Sigmoid colon (tissue), 7 donors: ENCODE data around the gene OTOR. TPM values are rescaled to one million over a fixed set of nuclear protein-coding genes. Genes with fewer than 3 reads are reported as not detected.

Source experiments
- DNase-seq: peaks from one replicate; pipeline ENCODE4 v3.0.0-alpha.2; 2019
- H3K27ac ChIP-seq, 4 donors: fragments of 200-600 bp; sonication (generic); one replicate each; pipeline ENCODE4 v1.5.1; 2016 to 2019; ENCODE audit warnings: mild to moderate bottlenecking in 1 of 4
- H3K27me3 ChIP-seq, 3 donors: fragments of 200-600 bp; sonication (generic); one replicate each; pipeline ENCODE4 v1.5.1; 2019; ENCODE audit warnings: mild to moderate bottlenecking in 1 of 3
- H3K36me3 ChIP-seq, 4 donors: fragments of 200-600 bp; sonication (generic); one replicate each; pipeline ENCODE4 v1.5.1; 2016 to 2019
- H3K4me1 ChIP-seq, 4 donors: fragments of 200-600 bp; sonication (generic); one replicate each; pipeline ENCODE4 v1.5.1; 2017 to 2019
- H3K4me3 ChIP-seq, 4 donors: fragments of 200-600 bp; sonication (generic); one replicate each; pipeline ENCODE4 v1.5.1; 2017 to 2019; ENCODE audit warnings: mild to moderate bottlenecking in 2 of 4, moderate library complexity in 1 of 4
- H3K9me3 ChIP-seq, 4 donors: fragments of 200-600 bp in 3 of 4; sonication (generic) in 3 of 4; one replicate each; pipeline versions ENCODE4 v1.5.1 to v1.6.1; 2013 to 2019
- EP300 ChIP-seq, 4 donors: sonication (generic); formaldehyde crosslinking; IDR thresholded peaks; one replicate each; pipeline ENCODE4 v1.6.1; 2017; ENCODE audit warnings: antibody characterized with exemption in 4 of 4
- POLR2A ChIP-seq, 2 donors: fragments of 450-650 bp; IDR thresholded peaks; one replicate each; pipeline ENCODE4 v1.6.1; 2016; ENCODE audit warnings: antibody characterized with exemption in 2 of 2, mild to moderate bottlenecking in 2 of 2, moderate library complexity in 2 of 2
- POLR2AphosphoS5 ChIP-seq, 4 donors: sonication (generic); formaldehyde crosslinking; IDR thresholded peaks; one replicate each; pipeline ENCODE4 v1.6.1; 2017; ENCODE audit warnings: antibody characterized with exemption in 4 of 4
- WGBS, 2 donors: extraction: QIAGEN DNeasy Blood & Tissue Kit; methylation state at CpG; one replicate each; pipeline ENCODE4 v1.1.7; 2013; 5-methylcytosine and 5-hydroxymethylcytosine counted together
- intact Hi-C: fragments of 100-400 bp; cut with DNase I; formaldehyde crosslinking; loops from one replicate; pipeline ENCODE4 v1.15.1; 2023
- polyA plus RNA-seq, 3 donors: library from polyadenylated mRNA; stranded (reverse); fragments of 200-250 nt; gene quantifications; one replicate each; pipeline ENCODE4 v1.2.3, GENCODE V29; 2013
- total RNA-seq, 4 donors: library from RNA; depleted of rRNA; stranded (reverse); fragments of >200 nt; gene quantifications; one replicate each; pipeline ENCODE4 v1.1.0, GENCODE V29; 2016
- TF ChIP-seq, protein P1 (sequence below), 4 experiments: fragments of 450-650 bp in 3 of 4; fragments of 200-600 bp in 1 of 4; IDR thresholded peaks; one replicate each; pipeline ENCODE4 v1.5.1; 2016 to 2019; ENCODE audit warnings: antibody characterized with exemption in 4 of 4, mild to moderate bottlenecking in 3 of 4, moderate library complexity in 2 of 4
- donor health status: healthy with polysubstance abuse.
- donor health status: Bipolar disorder and iron deficiency.
- donor health status: healthy.

OTOR gene
- total and polyA plus RNA-seq, 7 donors = not detected

DNA sequence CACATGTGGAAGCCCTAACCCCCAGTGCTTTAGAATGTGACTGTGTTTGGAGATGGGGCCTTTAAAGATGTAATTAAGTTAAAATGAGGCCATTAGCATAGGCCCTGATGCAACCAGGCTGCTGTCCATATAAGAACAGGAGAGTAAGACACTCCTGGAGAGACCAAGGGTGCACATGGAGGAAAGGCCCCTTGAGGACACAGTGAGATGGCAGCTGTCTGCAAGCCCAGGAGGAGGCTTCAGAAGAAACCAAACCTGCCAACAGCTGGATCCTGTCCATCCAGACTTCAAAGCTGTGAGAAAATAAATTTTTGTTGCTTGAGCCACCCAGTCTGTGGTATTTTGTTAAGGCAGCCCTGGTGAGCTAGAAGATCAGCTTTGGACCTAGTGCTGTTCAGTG lies 35.1 kb upstream of the OTOR start:
- H3K4me1 ChIP-seq = no peaks in the 10 kb centered on the region
- TF ChIP-seq POLR2A (IDR thresholded peaks at IDR 0.05) (no peak), POLR2AphosphoS5 (IDR thresholded peaks at IDR 0.05) (no peak), EP300 (IDR thresholded peaks at IDR 0.05) (no peak)
- TF ChIP-seq, protein P1, sequence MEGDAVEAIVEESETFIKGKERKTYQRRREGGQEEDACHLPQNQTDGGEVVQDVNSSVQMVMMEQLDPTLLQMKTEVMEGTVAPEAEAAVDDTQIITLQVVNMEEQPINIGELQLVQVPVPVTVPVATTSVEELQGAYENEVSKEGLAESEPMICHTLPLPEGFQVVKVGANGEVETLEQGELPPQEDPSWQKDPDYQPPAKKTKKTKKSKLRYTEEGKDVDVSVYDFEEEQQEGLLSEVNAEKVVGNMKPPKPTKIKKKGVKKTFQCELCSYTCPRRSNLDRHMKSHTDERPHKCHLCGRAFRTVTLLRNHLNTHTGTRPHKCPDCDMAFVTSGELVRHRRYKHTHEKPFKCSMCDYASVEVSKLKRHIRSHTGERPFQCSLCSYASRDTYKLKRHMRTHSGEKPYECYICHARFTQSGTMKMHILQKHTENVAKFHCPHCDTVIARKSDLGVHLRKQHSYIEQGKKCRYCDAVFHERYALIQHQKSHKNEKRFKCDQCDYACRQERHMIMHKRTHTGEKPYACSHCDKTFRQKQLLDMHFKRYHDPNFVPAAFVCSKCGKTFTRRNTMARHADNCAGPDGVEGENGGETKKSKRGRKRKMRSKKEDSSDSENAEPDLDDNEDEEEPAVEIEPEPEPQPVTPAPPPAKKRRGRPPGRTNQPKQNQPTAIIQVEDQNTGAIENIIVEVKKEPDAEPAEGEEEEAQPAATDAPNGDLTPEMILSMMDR (IDR thresholded peaks at IDR 0.05) = no peak
- intact Hi-C loops = no loop called here
- no peak overlapping the region for H3K4me3 ChIP-seq
- H3K27ac ChIP-seq = no peak overlapping the region
- no peaks in the 10 kb centered on the region for H3K36me3 ChIP-seq
- H3K27me3 ChIP-seq = no peaks in the 10 kb centered on the region
- no peak for DNase-seq
- H3K9me3 ChIP-seq = no peaks in the 10 kb centered on the region

DNA sequence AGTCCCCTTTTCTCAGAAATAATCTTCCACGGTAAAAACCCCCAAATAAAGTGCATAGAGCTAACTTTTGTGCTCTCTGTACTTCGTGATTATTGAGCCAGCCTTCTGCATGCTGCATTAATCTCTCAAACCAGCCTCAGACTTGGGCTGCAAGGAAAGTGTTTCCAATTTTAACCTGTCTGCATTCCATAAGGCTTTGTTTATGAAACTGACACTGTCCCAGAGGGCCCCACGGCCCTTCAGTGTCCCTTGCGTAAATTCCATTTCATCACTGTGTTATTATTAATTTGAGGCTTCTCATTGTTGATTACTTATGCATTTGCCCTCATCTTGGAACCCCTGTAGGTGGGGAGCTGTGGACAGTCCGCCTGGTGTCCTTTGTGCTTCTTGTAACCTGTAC lies 33.9 kb upstream of the OTOR start:
- TF ChIP-seq, protein P1 (IDR thresholded peaks at IDR 0.05) = no peak
- TF ChIP-seq EP300 (IDR thresholded peaks at IDR 0.05) (no peak), POLR2A (IDR thresholded peaks at IDR 0.05) (no peak), POLR2AphosphoS5 (IDR thresholded peaks at IDR 0.05) (no peak)
- no peaks in the 10 kb centered on the region for H3K36me3 ChIP-seq
- DNase-seq = no peak
- H3K4me1 ChIP-seq = no peaks in the 10 kb centered on the region
- H3K27ac ChIP-seq = no peak overlapping the region
- H3K9me3 ChIP-seq = no peaks in the 10 kb centered on the region
- intact Hi-C loops = no loop called here
- no peaks in the 10 kb centered on the region for H3K27me3 ChIP-seq
- WGBS, 2 donors = 80% methylated on average over 5 of the region's 5 CpGs
- no peak overlapping the region for H3K4me3 ChIP-seq

DNA sequence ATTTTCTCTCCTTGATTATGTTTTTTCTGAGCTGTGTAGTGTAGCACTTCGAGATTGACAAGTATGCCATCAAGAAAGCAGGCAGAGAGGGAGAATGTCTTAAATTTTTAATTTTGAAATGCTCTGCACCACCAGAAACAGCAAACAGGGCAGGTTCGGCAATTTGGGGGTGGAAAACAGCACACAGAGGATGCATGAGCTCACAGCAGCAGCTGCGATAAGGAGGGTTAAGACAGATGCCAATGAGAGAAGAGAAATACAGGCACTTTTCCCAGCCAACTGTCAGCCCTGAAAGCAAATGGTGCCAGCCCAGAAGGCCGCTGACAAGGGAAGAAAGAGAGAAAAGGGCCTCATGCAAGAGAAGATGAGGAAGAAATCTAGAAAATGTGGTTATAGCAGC lies 33.4 kb upstream of the OTOR start:
- no peak overlapping the region for H3K4me3 ChIP-seq
- TF ChIP-seq POLR2AphosphoS5 (IDR thresholded peaks at IDR 0.05) (no peak), POLR2A (IDR thresholded peaks at IDR 0.05) (no peak), EP300 (IDR thresholded peaks at IDR 0.05) (no peak)
- TF ChIP-seq, protein P1 (IDR thresholded peaks at IDR 0.05) = no peak
- WGBS, 2 donors = 74 to 80% methylated on average over 4 of the region's 4 CpGs

DNA sequence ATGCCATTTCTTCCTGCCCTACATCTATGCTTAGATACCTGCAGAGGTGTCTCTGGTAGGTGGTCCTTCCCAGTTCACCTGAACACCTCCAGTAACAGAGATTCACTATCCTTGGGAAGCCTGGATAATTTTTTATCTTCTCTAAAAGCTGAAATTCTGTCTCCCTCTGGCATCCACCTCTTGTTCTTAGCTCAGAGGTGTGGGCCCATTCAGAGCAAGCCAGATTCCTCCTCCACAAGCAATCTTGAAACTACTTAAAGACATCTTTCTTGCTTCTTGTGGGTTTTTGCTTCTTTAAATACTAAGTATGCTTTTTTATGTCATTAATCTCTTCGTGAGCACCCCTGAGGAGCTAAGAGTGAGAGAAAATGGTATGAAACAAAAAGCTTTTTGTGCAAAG lies 28.7 kb upstream of the OTOR start:
- H3K36me3 ChIP-seq = no peaks in the 10 kb centered on the region
- no peak overlapping the region for H3K4me3 ChIP-seq
- WGBS, 2 donors = 76 to 78% methylated on average over 1 of the region's 1 CpG
- intact Hi-C loops = no loop called here
- H3K4me1 ChIP-seq = no peaks in the 10 kb centered on the region
- H3K27me3 ChIP-seq = no peaks in the 10 kb centered on the region
- TF ChIP-seq, protein P1 (IDR thresholded peaks at IDR 0.05) = no peak
- TF ChIP-seq POLR2AphosphoS5 (IDR thresholded peaks at IDR 0.05) = no peak
- TF ChIP-seq EP300 (IDR thresholded peaks at IDR 0.05) = no peak
- TF ChIP-seq POLR2A (IDR thresholded peaks at IDR 0.05) = no peak
- no peak overlapping the region for H3K27ac ChIP-seq
- DNase-seq = no peak
- no peaks in the 10 kb centered on the region for H3K9me3 ChIP-seq

More for the DNA sequence above, 33.4 kb upstream of the OTOR start:
- H3K36me3 ChIP-seq = no peaks in the 10 kb centered on the region
- H3K27me3 ChIP-seq = no peaks in the 10 kb centered on the region
- intact Hi-C loops = no loop called here
- DNase-seq = no peak
- H3K27ac ChIP-seq = no peak overlapping the region
- H3K4me1 ChIP-seq = no peaks in the 10 kb centered on the region
- H3K9me3 ChIP-seq = no peaks in the 10 kb centered on the region

DNA sequence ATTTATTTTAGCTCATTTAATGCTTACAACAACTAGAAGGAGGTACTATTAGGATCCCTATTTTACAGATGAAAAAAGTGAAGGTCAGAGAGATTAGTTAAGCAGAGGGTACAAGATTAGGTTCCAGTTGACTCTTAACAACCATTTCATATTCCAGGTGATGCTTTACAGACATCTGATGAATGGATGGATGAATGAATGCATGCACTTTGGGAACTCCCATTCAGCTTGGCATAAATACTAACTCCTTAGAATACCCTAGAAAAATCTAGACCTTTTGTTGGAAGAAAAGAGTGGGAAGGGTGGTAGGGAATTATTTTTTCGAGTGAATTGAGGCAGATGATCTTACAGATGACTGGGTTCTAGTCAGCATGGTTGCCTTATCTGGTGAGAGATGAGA lies 19.1 kb upstream of the OTOR start:
- no peak for DNase-seq
- H3K36me3 ChIP-seq = peaks cover 0 to 22% (median 6%) of the 10 kb centered on the region in 4 donors
- H3K27me3 ChIP-seq = peaks cover 0 to 13% (median 0%) of the 10 kb centered on the region in 3 donors
- H3K4me1 ChIP-seq = peaks cover 0 to 23% (median 18%) of the 10 kb centered on the region in 4 donors
- no peak for TF ChIP-seq EP300 (IDR thresholded peaks at IDR 0.05)
- TF ChIP-seq, protein P1 (IDR thresholded peaks at IDR 0.05) = no peak
- no peak for TF ChIP-seq POLR2A (IDR thresholded peaks at IDR 0.05)
- H3K27ac ChIP-seq = peak overlapping the region in 3 of 4 donors; percentile 74 to 88 (median 82)
- intact Hi-C loops = loop anchor here (1.0 to 5.0 kb wide), 2 partner anchors 156 to 1738 kb away; partner anchors contain the start of genes DZANK1, KIF16B and POLR3F
- H3K9me3 ChIP-seq = peaks cover 0 to 5% (median 0%) of the 10 kb centered on the region in 4 donors
- 96 to 100% methylated on average over 1 of the region's 1 CpG for WGBS, 2 donors
- peak overlapping the region; percentile 86 to 96 (median 92) for H3K4me3 ChIP-seq
